ENCODE data around the gene NUMBL. TPM values are rescaled to one million over a fixed set of nuclear protein-coding genes. Genes with fewer than 3 reads are reported as not detected.

NUMBL gene
- total and polyA plus RNA-seq, 2 of the 13 experiments (the other 11 are each of a cell fraction or from before 2014, with no cell fraction given), result 0.49 to 2.3 TPM

GRCh38 chr19:40716482-40717324 is 26.3 kb upstream of the NUMBL start, which contains the start of the genes COQ8B and ITPKC (continued):
- TF ChIP-seq, protein P1, sequence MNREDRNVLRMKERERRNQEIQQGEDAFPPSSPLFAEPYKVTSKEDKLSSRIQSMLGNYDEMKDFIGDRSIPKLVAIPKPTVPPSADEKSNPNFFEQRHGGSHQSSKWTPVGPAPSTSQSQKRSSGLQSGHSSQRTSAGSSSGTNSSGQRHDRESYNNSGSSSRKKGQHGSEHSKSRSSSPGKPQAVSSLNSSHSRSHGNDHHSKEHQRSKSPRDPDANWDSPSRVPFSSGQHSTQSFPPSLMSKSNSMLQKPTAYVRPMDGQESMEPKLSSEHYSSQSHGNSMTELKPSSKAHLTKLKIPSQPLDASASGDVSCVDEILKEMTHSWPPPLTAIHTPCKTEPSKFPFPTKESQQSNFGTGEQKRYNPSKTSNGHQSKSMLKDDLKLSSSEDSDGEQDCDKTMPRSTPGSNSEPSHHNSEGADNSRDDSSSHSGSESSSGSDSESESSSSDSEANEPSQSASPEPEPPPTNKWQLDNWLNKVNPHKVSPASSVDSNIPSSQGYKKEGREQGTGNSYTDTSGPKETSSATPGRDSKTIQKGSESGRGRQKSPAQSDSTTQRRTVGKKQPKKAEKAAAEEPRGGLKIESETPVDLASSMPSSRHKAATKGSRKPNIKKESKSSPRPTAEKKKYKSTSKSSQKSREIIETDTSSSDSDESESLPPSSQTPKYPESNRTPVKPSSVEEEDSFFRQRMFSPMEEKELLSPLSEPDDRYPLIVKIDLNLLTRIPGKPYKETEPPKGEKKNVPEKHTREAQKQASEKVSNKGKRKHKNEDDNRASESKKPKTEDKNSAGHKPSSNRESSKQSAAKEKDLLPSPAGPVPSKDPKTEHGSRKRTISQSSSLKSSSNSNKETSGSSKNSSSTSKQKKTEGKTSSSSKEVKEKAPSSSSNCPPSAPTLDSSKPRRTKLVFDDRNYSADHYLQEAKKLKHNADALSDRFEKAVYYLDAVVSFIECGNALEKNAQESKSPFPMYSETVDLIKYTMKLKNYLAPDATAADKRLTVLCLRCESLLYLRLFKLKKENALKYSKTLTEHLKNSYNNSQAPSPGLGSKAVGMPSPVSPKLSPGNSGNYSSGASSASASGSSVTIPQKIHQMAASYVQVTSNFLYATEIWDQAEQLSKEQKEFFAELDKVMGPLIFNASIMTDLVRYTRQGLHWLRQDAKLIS (CRISPR knock-in tag; IDR thresholded peaks at IDR 0.05), result no peak
- TF ChIP-seq, protein P2, sequence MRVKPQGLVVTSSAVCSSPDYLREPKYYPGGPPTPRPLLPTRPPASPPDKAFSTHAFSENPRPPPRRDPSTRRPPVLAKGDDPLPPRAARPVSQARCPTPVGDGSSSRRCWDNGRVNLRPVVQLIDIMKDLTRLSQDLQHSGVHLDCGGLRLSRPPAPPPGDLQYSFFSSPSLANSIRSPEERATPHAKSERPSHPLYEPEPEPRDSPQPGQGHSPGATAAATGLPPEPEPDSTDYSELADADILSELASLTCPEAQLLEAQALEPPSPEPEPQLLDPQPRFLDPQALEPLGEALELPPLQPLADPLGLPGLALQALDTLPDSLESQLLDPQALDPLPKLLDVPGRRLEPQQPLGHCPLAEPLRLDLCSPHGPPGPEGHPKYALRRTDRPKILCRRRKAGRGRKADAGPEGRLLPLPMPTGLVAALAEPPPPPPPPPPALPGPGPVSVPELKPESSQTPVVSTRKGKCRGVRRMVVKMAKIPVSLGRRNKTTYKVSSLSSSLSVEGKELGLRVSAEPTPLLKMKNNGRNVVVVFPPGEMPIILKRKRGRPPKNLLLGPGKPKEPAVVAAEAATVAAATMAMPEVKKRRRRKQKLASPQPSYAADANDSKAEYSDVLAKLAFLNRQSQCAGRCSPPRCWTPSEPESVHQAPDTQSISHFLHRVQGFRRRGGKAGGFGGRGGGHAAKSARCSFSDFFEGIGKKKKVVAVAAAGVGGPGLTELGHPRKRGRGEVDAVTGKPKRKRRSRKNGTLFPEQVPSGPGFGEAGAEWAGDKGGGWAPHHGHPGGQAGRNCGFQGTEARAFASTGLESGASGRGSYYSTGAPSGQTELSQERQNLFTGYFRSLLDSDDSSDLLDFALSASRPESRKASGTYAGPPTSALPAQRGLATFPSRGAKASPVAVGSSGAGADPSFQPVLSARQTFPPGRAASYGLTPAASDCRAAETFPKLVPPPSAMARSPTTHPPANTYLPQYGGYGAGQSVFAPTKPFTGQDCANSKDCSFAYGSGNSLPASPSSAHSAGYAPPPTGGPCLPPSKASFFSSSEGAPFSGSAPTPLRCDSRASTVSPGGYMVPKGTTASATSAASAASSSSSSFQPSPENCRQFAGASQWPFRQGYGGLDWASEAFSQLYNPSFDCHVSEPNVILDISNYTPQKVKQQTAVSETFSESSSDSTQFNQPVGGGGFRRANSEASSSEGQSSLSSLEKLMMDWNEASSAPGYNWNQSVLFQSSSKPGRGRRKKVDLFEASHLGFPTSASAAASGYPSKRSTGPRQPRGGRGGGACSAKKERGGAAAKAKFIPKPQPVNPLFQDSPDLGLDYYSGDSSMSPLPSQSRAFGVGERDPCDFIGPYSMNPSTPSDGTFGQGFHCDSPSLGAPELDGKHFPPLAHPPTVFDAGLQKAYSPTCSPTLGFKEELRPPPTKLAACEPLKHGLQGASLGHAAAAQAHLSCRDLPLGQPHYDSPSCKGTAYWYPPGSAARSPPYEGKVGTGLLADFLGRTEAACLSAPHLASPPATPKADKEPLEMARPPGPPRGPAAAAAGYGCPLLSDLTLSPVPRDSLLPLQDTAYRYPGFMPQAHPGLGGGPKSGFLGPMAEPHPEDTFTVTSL (CRISPR knock-in tag; IDR thresholded peaks at IDR 0.05; ENCODE audit: borderline replicate concordance), result no peak
- no peak for TF ChIP-seq PRMT3 (CRISPR knock-in tag; IDR thresholded peaks at IDR 0.05; ENCODE audit: borderline replicate concordance, low read depth)
- no peak for TF ChIP-seq NR3C1 (CRISPR knock-in tag; IDR thresholded peaks at IDR 0.05)
- TF ChIP-seq ZBTB7B (CRISPR knock-in tag; IDR thresholded peaks at IDR 0.05), result no peak
- TF ChIP-seq, protein P3, sequence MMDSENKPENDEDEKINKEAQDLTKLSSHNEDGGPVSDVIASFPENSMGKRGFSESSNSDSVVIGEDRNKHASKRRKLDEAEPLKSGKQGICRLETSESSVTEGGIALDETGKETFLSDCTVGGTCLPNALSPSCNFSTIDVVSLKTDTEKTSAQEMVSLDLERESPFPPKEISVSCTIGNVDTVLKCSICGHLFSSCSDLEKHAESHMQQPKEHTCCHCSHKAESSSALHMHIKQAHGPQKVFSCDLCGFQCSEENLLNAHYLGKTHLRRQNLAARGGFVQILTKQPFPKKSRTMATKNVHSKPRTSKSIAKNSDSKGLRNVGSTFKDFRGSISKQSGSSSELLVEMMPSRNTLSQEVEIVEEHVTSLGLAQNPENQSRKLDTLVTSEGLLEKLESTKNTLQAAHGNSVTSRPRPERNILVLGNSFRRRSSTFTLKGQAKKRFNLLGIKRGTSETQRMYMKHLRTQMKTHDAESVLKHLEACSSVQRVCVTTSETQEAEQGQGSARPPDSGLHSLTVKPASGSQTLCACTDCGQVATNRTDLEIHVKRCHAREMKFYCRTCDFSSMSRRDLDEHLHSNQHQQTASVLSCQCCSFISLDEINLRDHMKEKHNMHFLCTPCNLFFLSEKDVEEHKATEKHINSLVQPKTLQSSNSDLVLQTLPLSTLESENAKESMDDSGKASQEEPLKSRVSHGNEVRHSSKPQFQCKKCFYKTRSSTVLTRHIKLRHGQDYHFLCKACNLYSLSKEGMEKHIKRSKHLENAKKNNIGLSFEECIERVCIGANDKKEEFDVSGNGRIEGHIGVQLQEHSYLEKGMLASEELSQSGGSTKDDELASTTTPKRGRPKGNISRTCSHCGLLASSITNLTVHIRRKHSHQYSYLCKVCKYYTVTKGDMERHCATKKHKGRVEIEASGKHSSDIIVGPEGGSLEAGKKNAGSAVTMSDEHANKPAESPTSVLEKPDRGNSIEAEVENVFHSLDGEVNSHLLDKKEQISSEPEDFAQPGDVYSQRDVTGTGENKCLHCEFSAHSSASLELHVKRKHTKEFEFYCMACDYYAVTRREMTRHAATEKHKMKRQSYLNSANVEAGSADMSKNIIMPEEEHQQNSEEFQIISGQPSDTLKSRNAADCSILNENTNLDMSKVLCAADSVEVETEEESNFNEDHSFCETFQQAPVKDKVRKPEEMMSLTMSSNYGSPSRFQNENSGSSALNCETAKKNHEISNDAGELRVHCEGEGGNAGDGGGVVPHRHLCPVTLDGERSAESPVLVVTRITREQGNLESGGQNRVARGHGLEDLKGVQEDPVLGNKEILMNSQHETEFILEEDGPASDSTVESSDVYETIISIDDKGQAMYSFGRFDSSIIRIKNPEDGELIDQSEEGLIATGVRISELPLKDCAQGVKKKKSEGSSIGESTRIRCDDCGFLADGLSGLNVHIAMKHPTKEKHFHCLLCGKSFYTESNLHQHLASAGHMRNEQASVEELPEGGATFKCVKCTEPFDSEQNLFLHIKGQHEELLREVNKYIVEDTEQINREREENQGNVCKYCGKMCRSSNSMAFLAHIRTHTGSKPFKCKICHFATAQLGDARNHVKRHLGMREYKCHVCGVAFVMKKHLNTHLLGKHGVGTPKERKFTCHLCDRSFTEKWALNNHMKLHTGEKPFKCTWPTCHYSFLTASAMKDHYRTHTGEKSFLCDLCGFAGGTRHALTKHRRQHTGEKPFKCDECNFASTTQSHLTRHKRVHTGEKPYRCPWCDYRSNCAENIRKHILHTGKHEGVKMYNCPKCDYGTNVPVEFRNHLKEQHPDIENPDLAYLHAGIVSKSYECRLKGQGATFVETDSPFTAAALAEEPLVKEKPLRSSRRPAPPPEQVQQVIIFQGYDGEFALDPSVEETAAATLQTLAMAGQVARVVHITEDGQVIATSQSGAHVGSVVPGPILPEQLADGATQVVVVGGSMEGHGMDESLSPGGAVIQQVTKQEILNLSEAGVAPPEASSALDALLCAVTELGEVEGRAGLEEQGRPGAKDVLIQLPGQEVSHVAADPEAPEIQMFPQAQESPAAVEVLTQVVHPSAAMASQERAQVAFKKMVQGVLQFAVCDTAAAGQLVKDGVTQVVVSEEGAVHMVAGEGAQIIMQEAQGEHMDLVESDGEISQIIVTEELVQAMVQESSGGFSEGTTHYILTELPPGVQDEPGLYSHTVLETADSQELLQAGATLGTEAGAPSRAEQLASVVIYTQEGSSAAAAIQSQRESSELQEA (CRISPR knock-in tag; IDR thresholded peaks at IDR 0.05; ENCODE audit: not compliant biosample characterization), result no peak
- peak; percentile 85 for TF ChIP-seq ETV5 (CRISPR knock-in tag; IDR thresholded peaks at IDR 0.05; ENCODE audit: borderline replicate concordance)
- no peak for TF ChIP-seq BRCA1 (CRISPR knock-in tag; IDR thresholded peaks at IDR 0.05)
- no peak for TF ChIP-seq ZNF678 (CRISPR knock-in tag; IDR thresholded peaks at IDR 0.05)
- no peak for TF ChIP-seq ZBTB7A (CRISPR knock-in tag; IDR thresholded peaks at IDR 0.05)

All from HepG2 (cell line).